Subcutaneous abdominal adipose tissue (tissue), 5 donors: ENCODE results near the gene DAB2IP.

ENCODE experiments used
- H3K27ac ChIP-seq: one replicate; pipeline ENCODE4 v1.7.0; 2013; ENCODE audit warnings: low read depth, mild to moderate bottlenecking, inconsistent platforms, low read length, moderate library complexity
- H3K27me3 ChIP-seq, 5 donors: one replicate each; pipeline ENCODE4 v1.7.0; 2013; ENCODE audit warnings: low read length in 5 of 5, inconsistent platforms in 1 of 5; ENCODE audit not compliant: control insufficient read depth in 5 of 5, insufficient read depth in 4 of 5
- H3K36me3 ChIP-seq, 5 donors: one replicate each; pipeline ENCODE4 v1.7.0; 2013; ENCODE audit warnings: low read length in 5 of 5; ENCODE audit not compliant: control insufficient read depth in 5 of 5, insufficient read depth in 5 of 5
- H3K4me1 ChIP-seq, 5 donors: one replicate each; pipeline ENCODE4 v1.7.0; 2013; ENCODE audit warnings: low read length in 5 of 5, mild to moderate bottlenecking in 3 of 5, moderate library complexity in 1 of 5; ENCODE audit not compliant: control insufficient read depth in 5 of 5, insufficient read depth in 5 of 5
- H3K4me3 ChIP-seq, 5 donors: one replicate each; pipeline ENCODE4 v1.7.0; 2013; ENCODE audit warnings: low read length in 5 of 5, low read depth in 1 of 5
- H3K9ac ChIP-seq, 5 donors: one replicate each; pipeline ENCODE4 v1.7.0; 2013; ENCODE audit warnings: low read length in 5 of 5, mild to moderate bottlenecking in 4 of 5, moderate library complexity in 3 of 5
- H3K9me3 ChIP-seq, 5 donors: one replicate each; pipeline ENCODE4 v1.7.0; 2013; ENCODE audit warnings: low read length in 5 of 5; ENCODE audit not compliant: control insufficient read depth in 5 of 5
- donor health status: healthy.
- donor health status: healthy.
- donor health status: healthy.
- donor health status: healthy.
- donor health status: healthy.

The DAB2IP gene

DNA sequence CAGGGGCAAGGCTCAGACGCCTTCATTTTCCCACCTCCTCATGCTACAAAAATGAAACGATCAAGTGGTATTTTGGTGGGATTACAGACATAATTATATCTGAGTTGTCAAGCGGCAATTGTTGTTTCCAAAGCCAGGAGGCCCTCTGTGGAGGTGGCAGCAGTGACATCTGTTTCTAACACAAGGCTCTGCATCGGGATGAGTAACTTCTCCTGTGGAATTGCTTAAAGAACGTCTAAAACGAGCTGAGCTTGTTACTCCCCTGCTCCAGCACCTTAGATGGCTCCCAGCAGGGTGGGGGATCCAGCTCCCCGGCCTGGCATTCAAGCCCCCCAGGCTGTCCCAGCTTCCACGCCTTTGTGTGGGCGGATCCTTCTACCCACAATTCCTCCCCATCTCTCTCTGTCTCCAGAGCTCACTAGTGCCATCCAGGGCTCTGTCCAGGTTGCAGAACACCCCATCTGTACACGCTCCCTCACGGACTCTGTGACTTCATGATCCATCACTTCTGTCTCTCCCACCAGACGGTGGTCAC is 36.8 kb downstream of the DAB2IP start:
- Histone ChIP-seq H3K9ac (no peak overlapping the region), H3K4me3 (no peak overlapping the region), H3K27ac (no peak overlapping the region), H3K36me3 (peaks cover 0 to 11% (median 4%) of the 10 kb centered on the region in 5 donors), H3K4me1 (peaks cover 0 to 33% (median 3%) of the 10 kb centered on the region in 5 donors), H3K27me3 (no peaks in the 10 kb centered on the region), H3K9me3 (no peaks in the 10 kb centered on the region)

DNA sequence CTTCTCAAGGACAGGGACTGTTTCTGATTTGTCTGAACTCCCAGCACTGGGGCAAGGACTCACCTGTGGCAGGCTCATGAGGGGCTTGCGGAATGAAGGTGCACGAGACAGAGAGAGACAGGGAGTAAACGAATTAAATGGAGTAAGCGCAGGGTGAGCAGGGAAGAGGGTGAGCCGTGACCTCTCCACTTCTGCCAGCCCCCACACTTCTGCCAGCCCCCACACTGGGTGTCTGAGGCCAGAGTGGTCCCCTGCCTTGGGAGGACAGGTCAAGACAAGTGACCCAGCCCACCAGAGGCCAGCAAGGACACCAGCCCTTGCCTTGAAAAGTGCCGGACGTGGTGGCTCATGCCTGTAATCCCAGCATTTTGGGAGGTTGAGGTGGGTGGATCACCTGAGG is 37.2 kb downstream of the DAB2IP start:
- peaks cover 0 to 36% (median 3%) of the 10 kb centered on the region in 5 donors for H3K4me1 ChIP-seq
- no peak overlapping the region for H3K9ac ChIP-seq
- no peak overlapping the region for H3K4me3 ChIP-seq
- no peaks in the 10 kb centered on the region for H3K27me3 ChIP-seq
- no peak overlapping the region for H3K27ac ChIP-seq
- H3K9me3 ChIP-seq: no peaks in the 10 kb centered on the region
- peaks cover 0 to 11% (median 4%) of the 10 kb centered on the region in 5 donors for H3K36me3 ChIP-seq

DNA sequence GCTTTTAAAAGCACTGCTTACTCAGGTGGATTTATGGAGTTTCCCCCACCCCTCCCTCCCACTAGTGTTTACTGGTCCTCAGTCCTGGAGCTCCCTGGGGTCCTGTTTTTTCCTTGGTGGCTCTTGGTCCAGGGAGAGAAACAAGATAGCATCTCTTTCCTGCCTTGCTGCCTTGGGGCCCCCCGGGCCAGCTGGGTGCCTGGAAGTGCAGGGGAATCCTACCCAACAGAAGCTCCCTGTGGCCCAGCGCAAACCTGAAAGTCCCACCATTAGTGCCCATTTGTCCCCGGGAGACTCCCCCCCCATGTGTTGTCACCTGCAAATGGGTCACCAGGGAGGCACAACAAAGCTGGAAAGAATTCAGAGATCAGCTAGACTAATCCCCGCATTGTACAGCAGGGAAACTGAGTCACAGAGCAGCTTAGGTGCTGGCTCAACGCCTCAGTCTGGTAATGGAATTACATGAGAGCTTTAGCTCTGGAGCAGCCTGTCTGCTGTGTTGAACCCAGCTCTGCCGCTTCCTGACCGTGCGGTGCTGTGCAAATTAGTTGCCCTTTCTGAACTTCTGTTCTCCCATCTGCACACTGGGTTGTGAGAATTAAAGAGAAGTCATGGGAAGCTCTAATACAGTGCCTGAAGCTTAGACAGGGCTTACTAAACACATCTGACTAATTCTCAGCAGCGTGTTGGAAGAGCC is 38.2 kb downstream of the DAB2IP start:
- Histone ChIP-seq H3K9me3 (no peaks in the 10 kb centered on the region), H3K36me3 (peaks cover 0 to 11% (median 4%) of the 10 kb centered on the region in 5 donors), H3K27ac (no peak overlapping the region), H3K4me3 (no peak overlapping the region), H3K27me3 (no peaks in the 10 kb centered on the region), H3K9ac (no peak overlapping the region), H3K4me1 (peaks cover 0 to 36% (median 3%) of the 10 kb centered on the region in 5 donors)

DNA sequence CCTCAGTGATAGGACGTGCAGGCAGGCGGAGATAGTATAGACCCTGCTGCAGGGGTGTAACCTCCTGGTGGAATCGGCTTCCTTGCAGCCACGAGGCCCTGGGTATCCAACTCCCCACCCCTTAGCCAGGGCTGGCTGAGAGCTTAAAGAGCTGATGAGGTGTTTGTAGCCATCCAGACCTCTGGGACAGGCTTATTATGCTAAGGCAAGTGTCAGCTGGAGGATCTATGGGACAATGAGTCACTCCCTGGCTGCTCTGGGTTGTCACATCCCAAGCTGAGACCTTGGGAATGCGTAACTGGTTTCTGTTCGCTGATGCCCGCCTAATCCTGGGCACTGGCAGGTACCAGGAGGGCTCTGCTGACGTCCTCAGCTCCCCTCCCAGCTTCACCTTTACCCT is 38.9 kb downstream of the DAB2IP start:
- peaks cover 0 to 36% (median 3%) of the 10 kb centered on the region in 5 donors for H3K4me1 ChIP-seq
- no peaks in the 10 kb centered on the region for H3K27me3 ChIP-seq
- H3K4me3 ChIP-seq: no peak overlapping the region
- H3K9me3 ChIP-seq: no peaks in the 10 kb centered on the region
- H3K9ac ChIP-seq: no peak overlapping the region
- peaks cover 0 to 11% (median 4%) of the 10 kb centered on the region in 5 donors for H3K36me3 ChIP-seq
- H3K27ac ChIP-seq: no peak overlapping the region

DNA sequence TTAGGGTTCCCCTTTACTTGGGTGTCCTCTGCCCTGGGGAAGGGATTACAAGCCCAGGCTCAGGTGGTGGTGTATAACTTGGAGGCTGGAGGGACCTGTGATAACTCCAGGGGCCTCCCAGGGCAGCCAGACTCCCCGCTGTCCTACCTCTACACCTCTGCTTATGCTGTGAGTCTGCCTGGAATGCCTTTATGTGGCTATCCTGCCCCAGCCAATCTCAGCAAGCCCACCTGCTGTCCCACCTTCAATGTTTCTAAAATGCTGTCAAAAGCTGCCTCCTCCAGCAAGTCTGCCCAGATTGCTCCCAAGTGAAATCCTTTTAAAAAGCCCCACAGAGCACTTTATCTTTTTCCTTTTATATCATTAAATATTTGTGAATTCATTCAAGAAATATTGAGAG is 39.3 kb downstream of the DAB2IP start:
- Histone ChIP-seq H3K27ac (no peak overlapping the region), H3K9ac (no peak overlapping the region), H3K4me1 (peaks cover 0 to 36% (median 3%) of the 10 kb centered on the region in 5 donors)

DNA sequence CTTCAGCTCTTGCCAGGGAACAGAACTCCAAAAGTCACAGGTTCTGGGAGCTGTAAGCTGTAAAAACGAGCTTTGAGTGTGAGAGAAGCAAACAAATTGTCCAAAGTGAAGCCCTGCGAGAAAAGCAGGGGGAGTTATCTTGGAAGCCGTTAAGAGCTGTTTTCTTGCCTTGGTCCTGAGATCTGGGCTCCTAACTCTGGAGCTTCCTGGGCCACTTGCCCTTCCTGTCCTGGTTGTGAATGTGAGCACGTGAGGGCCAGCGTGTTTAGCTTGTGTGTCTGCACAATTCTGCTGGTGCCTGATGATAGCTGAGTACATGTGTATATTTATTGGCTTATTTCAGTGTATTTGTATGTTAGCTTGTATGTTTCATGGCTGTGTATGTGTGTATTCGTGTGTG is 40.5 kb downstream of the DAB2IP start:
- Histone ChIP-seq H3K27ac (no peak overlapping the region), H3K27me3 (no peaks in the 10 kb centered on the region), H3K9me3 (no peaks in the 10 kb centered on the region), H3K36me3 (peaks cover 0 to 7% (median 4%) of the 10 kb centered on the region in 5 donors), H3K9ac (no peak overlapping the region), H3K4me3 (no peak overlapping the region), H3K4me1 (peaks cover 0 to 32% (median 3%) of the 10 kb centered on the region in 5 donors)

More for the DNA sequence above, 39.3 kb downstream of the DAB2IP start:
- Histone ChIP-seq H3K9me3 (no peaks in the 10 kb centered on the region), H3K4me3 (no peak overlapping the region), H3K27me3 (no peaks in the 10 kb centered on the region), H3K36me3 (peaks cover 0 to 9% (median 4%) of the 10 kb centered on the region in 5 donors)

DNA sequence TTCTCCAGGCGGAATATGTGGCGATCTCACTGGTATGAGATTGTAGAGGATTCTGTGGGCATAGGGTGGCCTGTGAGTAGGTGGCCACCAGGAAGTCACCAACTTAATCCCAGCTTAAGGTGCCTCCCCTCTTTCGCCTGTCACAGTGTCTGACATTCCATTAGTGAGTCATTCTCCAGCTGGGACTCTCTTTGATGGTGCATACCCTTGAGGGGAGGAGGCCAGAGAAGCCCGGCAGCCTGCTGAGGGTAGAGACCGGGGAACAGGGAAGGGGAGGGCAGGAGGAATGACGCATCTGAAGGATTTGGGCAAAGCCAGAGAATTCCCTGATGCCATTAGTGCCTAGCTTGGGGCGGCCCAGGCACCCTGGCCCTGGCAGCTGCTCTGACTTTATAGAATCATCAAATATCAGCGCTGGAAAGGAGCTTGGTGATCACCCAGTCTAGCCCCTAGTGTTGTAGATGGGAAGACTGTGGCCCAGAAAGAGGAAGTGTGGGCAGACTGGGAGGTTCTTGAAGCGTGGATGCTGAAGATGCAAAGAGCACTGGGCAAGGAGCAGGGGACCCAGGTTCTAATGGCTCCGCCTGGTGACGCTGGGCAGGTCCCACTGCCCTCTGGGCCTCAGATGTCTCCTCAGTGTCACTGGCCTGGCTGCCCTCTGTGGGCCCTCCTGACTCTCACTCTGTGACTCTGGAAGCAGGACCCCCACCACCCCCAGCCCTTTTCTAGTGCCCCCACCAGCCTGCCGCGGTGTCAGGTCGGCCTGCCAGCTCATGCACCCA is 41.4 kb downstream of the DAB2IP start:
- Histone ChIP-seq H3K9ac (no peak overlapping the region), H3K27me3 (no peaks in the 10 kb centered on the region), H3K36me3 (peaks cover 0 to 7% (median 4%) of the 10 kb centered on the region in 5 donors), H3K4me3 (no peak overlapping the region), H3K4me1 (peaks cover 0 to 29% (median 3%) of the 10 kb centered on the region in 5 donors), H3K27ac (no peak overlapping the region), H3K9me3 (no peaks in the 10 kb centered on the region)

DNA sequence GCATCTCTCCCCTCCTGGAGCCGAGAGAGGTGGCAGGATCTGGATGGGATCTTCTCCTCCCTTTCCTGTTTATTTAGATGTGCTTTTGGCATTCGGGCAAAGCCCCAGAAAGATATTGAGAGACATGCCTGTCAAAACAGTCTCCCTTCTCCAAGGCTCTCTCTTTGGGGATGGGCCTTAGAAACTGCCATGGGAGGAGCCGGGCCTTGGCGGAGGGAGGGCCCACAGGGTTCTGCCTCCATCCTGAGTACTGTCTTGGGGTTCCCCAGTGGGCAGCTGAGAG is 41.9 kb downstream of the DAB2IP start:
- no peaks in the 10 kb centered on the region for H3K9me3 ChIP-seq
- no peak overlapping the region for H3K27ac ChIP-seq
- no peak overlapping the region for H3K4me3 ChIP-seq
- H3K36me3 ChIP-seq: peaks cover 0 to 5% (median 3%) of the 10 kb centered on the region in 5 donors
- H3K9ac ChIP-seq: no peak overlapping the region
- H3K4me1 ChIP-seq: peaks cover under 1 to 31% (median 3%) of the 10 kb centered on the region in 5 donors
- H3K27me3 ChIP-seq: no peaks in the 10 kb centered on the region

DNA sequence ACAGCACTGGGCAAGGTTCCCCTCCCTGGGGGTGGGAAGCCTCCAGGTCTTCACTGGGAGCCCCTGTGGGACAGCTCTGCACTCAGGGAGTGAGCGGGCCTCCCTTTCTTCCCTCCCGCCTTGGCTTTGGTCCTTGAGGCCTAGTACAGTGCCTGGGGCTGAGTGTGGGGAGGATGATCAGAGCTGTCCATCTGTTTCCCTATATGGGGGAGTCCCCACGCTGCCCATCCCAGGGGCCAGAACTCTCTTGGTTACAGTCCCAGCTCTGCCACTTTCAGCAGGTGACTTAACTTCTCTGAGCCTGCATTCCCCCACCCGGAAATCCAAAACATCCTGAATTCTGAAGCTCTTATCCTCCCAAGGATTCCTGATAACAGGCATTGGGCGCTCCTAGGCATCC is 42.6 kb downstream of the DAB2IP start:
- no peaks in the 10 kb centered on the region for H3K36me3 ChIP-seq
- no peaks in the 10 kb centered on the region for H3K27me3 ChIP-seq
- H3K27ac ChIP-seq: no peak overlapping the region
- no peak overlapping the region for H3K9ac ChIP-seq
- no peaks in the 10 kb centered on the region for H3K9me3 ChIP-seq
- H3K4me3 ChIP-seq: no peak overlapping the region
- H3K4me1 ChIP-seq: peaks cover 3 to 35% (median 5%) of the 10 kb centered on the region in 5 donors

DNA sequence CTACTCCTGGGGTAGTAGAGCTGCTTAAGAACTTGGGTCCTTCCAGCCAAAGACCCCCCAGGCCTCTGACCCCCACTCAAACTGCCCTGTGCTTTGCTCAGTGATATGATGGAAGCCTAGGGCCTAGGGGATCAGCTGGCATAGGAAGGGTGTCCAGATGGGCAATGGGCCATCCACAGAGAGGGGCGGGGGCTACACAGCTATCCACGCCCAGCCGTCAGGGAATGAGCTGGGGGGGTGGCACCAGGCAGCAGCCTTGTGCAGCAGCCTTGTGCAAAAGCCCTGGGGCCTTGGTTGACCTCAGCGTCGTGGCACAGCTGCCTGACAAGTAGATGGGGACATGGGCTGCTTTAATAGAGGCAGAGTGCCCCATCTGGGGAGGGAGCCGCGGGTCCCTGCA is 43.2 kb downstream of the DAB2IP start:
- Histone ChIP-seq H3K36me3 (no peaks in the 10 kb centered on the region), H3K27me3 (no peaks in the 10 kb centered on the region), H3K9me3 (no peaks in the 10 kb centered on the region), H3K4me3 (no peak overlapping the region), H3K9ac (no peak overlapping the region), H3K4me1 (peaks cover 3 to 37% (median 8%) of the 10 kb centered on the region in 5 donors), H3K27ac (no peak overlapping the region)
